HEK293 (cell line): ENCODE data around the gene SRCIN1.

Experiments used
- BCL11A ChIP-seq: fragments of 450-650 bp; formaldehyde crosslinking; IDR thresholded peaks from 2 replicates; pipeline ENCODE4 v1.5.1; 2016; ENCODE audit warnings: low read depth, missing biosample characterization, missing genetic modification characterization
- BCL6B ChIP-seq: fragments of 450-650 bp; formaldehyde crosslinking; IDR thresholded peaks from 2 replicates; pipeline ENCODE4 v1.5.1; 2017; ENCODE audit warnings: missing biosample characterization, missing genetic modification characterization
- HOXD13 ChIP-seq: sonication (generic); formaldehyde crosslinking; IDR thresholded peaks from 2 replicates; pipeline ENCODE4 v1.8.0; 2022; ENCODE audit warnings: missing genetic modification reagents, borderline replicate concordance
- IKZF3 ChIP-seq: fragments of 450-650 bp; IDR thresholded peaks from 2 replicates; pipeline ENCODE4 v1.5.0; 2018; ENCODE audit warnings: missing biosample characterization, mild to moderate bottlenecking, missing genetic modification characterization, moderate library complexity
- KLF8 ChIP-seq: fragments of 450-650 bp; formaldehyde crosslinking; IDR thresholded peaks from 2 replicates; pipeline ENCODE4 v1.5.1; 2016; ENCODE audit warnings: missing biosample characterization, missing genetic modification characterization
- OSR2 ChIP-seq: fragments of 450-650 bp; formaldehyde crosslinking; IDR thresholded peaks from 2 replicates; pipeline ENCODE4 v1.5.1; 2016; ENCODE audit warnings: missing biosample characterization, missing genetic modification characterization
- PRDM4 ChIP-seq: fragments of 450-650 bp; formaldehyde crosslinking; IDR thresholded peaks from 2 replicates; pipeline ENCODE4 v1.5.1; 2017; ENCODE audit warnings: missing biosample characterization, missing genetic modification characterization
- ZBTB44 ChIP-seq: fragments of 450-650 bp; IDR thresholded peaks from 2 replicates; pipeline ENCODE4 v1.5.1; 2018; ENCODE audit warnings: missing biosample characterization, mild to moderate bottlenecking, missing genetic modification characterization
- ZNF133 ChIP-seq: fragments of 450-650 bp; formaldehyde crosslinking; IDR thresholded peaks from 2 replicates; pipeline ENCODE4 v1.5.1; 2016; ENCODE audit warnings: missing biosample characterization, missing genetic modification characterization
- ZNF140 ChIP-seq: fragments of 450-650 bp; formaldehyde crosslinking; IDR thresholded peaks from 2 replicates; pipeline ENCODE4 v1.5.1; 2016; ENCODE audit warnings: missing biosample characterization, missing genetic modification characterization
- ZNF174 ChIP-seq: fragments of 450-650 bp; formaldehyde crosslinking; IDR thresholded peaks from 2 replicates; pipeline ENCODE4 v1.5.0; 2017; ENCODE audit warnings: missing biosample characterization, mild to moderate bottlenecking, missing genetic modification characterization
- ZNF19 ChIP-seq: fragments of 450-650 bp; formaldehyde crosslinking; IDR thresholded peaks from 2 replicates; pipeline ENCODE4; 2016; ENCODE audit warnings: missing biosample characterization, missing genetic modification characterization, low read depth
- ZNF211 ChIP-seq: fragments of 450-650 bp; formaldehyde crosslinking; IDR thresholded peaks from 2 replicates; pipeline ENCODE4 v1.5.1; 2016; ENCODE audit warnings: low read depth, missing biosample characterization, missing genetic modification characterization
- ZNF274 ChIP-seq, 2 experiments: fragments of 200-500 bp in 1 of 2; fragments of 450-650 bp in 1 of 2; sonication (Bioruptor generic) in 1 of 2; formaldehyde crosslinking in 1 of 2; IDR thresholded peaks; 2 replicates each; pipeline versions ENCODE4 v1.5.1 to v1.6.1; 2014 to 2016; ENCODE audit warnings: borderline replicate concordance in 1 of 2, inconsistent platforms in 1 of 2, low read length in 1 of 2, missing biosample characterization in 1 of 2, missing genetic modification characterization in 1 of 2
- ZNF362 ChIP-seq: fragments of 450-650 bp; formaldehyde crosslinking; IDR thresholded peaks from 2 replicates; pipeline ENCODE4 v1.5.1; 2016; ENCODE audit warnings: missing biosample characterization, missing genetic modification characterization
- ZNF518A ChIP-seq: fragments of 450-650 bp; formaldehyde crosslinking; conservative IDR thresholded peaks from 2 replicates; pipeline ENCODE4 v1.5.1; 2016; ENCODE audit warnings: low read depth, missing biosample characterization, missing genetic modification characterization
- ZNF521 ChIP-seq: fragments of 450-650 bp; formaldehyde crosslinking; IDR thresholded peaks from 2 replicates; pipeline ENCODE4 v1.5.1; 2017; ENCODE audit warnings: missing biosample characterization, mild to moderate bottlenecking, missing genetic modification characterization
- ZNF548 ChIP-seq: fragments of 450-650 bp; formaldehyde crosslinking; IDR thresholded peaks from 2 replicates; pipeline ENCODE4 v1.5.1; 2016; ENCODE audit warnings: missing biosample characterization, missing genetic modification characterization
- ZNF555 ChIP-seq: fragments of 450-650 bp; formaldehyde crosslinking; conservative IDR thresholded peaks from 2 replicates; pipeline ENCODE4 v1.5.1; 2017; ENCODE audit warnings: missing biosample characterization, mild to moderate bottlenecking, missing genetic modification characterization, inconsistent platforms
- ZNF626 ChIP-seq: fragments of 450-650 bp; sonication (Bioruptor Pico); formaldehyde crosslinking; IDR thresholded peaks from 2 replicates; pipeline ENCODE4 v1.5.1; 2018; ENCODE audit warnings: missing biosample characterization, missing genetic modification characterization, inconsistent platforms
- ZNF645 ChIP-seq: fragments of 450-650 bp; formaldehyde crosslinking; IDR thresholded peaks from 2 replicates; pipeline ENCODE4; 2016; ENCODE audit warnings: missing biosample characterization, missing genetic modification characterization
- ZNF664 ChIP-seq: fragments of 450-650 bp; formaldehyde crosslinking; IDR thresholded peaks from 2 replicates; pipeline ENCODE4 v1.5.1; 2016; ENCODE audit warnings: missing biosample characterization, missing genetic modification characterization
- ZNF692 ChIP-seq: fragments of 450-650 bp; formaldehyde crosslinking; IDR thresholded peaks from 2 replicates; pipeline ENCODE4 v1.5.1; 2016; ENCODE audit warnings: missing biosample characterization, missing genetic modification characterization
- ZSCAN23 ChIP-seq: fragments of 450-650 bp; formaldehyde crosslinking; IDR thresholded peaks from 2 replicates; pipeline ENCODE4 v1.5.1; 2016; ENCODE audit warnings: missing biosample characterization, missing genetic modification characterization

The SRCIN1 gene

GRCh38 chr17:38559051-38559879 is 46.5 kb downstream of the SRCIN1 start (continued):
- no peak for TF ChIP-seq ZNF274 (IDR thresholded peaks at IDR 0.05; ENCODE audit: low read length)
- TF ChIP-seq ZNF274 (tag by site-specific recombination; IDR thresholded peaks at IDR 0.05; ENCODE audit: borderline replicate concordance), result no peak
- TF ChIP-seq HOXD13 (CRISPR knock-in tag), result no peak
- no peak for TF ChIP-seq ZNF362 (tag by site-specific recombination)
- TF ChIP-seq ZNF140, result no peak
- no peak for TF ChIP-seq ZNF664 (tag by site-specific recombination)
- TF ChIP-seq ZNF133 (tag by site-specific recombination), result no peak; the same call in 1 of the 2 replicates
- no peak for TF ChIP-seq ZNF19
- TF ChIP-seq PRDM4 (tag by site-specific recombination), result no peak
- no peak for TF ChIP-seq ZNF211 (tag by site-specific recombination)
- TF ChIP-seq ZNF645, result no peak
- TF ChIP-seq ZNF626 (tag by site-specific recombination), result no peak
- no peak for TF ChIP-seq ZNF555 (tag by site-specific recombination)
- TF ChIP-seq ZBTB44, result peak; percentile 83
- TF ChIP-seq ZNF692 (tag by site-specific recombination), result 0 out of 2 replicates have a peak, but pooled peaks have one; percentile 46
- TF ChIP-seq ZNF521, result no peak
- TF ChIP-seq BCL11A (tag by site-specific recombination), result peak; percentile 24; the same call in 1 of the 2 replicates
- no peak; the same call in 1 of the 2 replicates for TF ChIP-seq OSR2 (tag by site-specific recombination)
- no peak for TF ChIP-seq ZNF548 (tag by site-specific recombination)
- TF ChIP-seq ZSCAN23 (tag by site-specific recombination), result peak; percentile 85; the same call in 1 of the 2 replicates
- no peak for TF ChIP-seq ZNF518A (tag by site-specific recombination)
- 0 out of 2 replicates have a peak, but pooled peaks have one; percentile 31 for TF ChIP-seq IKZF3 (tag by site-specific recombination)
- no peak for TF ChIP-seq ZNF174 (tag by site-specific recombination)
- peak; percentile 98 for TF ChIP-seq KLF8 (tag by site-specific recombination)
- TF ChIP-seq BCL6B (tag by site-specific recombination), result no peak
